Liver (tissue), 9 donors: ENCODE results near the gene ZBP1. TPM values are rescaled to one million over a fixed set of nuclear protein-coding genes. Genes with fewer than 3 reads are reported as not detected.
"Not testable (repeated sequence)": the region's sequence is repeated elsewhere in the genome, so short reads cannot be mapped to it uniquely, and the experiment has no call there.

Experiments used
- DNase-seq: peaks from one replicate; pipeline ENCODE4 v3.0.0-alpha.2; 2017; ENCODE audit warnings: low spot score
- H3K27ac ChIP-seq, 2 donors: one replicate each; pipeline ENCODE4 v1.7.0; 2013; ENCODE audit warnings: inconsistent platforms in 2 of 2, low read length in 2 of 2, control low read depth in 1 of 2, low read depth in 1 of 2, mild to moderate bottlenecking in 1 of 2
- H3K27me3 ChIP-seq, 4 donors: one replicate each; pipeline versions ENCODE4 v1.6.1 to v1.7.0; 2013; ENCODE audit warnings: low read length in 3 of 4, inconsistent platforms in 1 of 4, mild to moderate bottlenecking in 1 of 4, moderate library complexity in 1 of 4; ENCODE audit not compliant: control insufficient read depth in 4 of 4, insufficient read depth in 4 of 4
- H3K36me3 ChIP-seq, 4 donors: one replicate each; pipeline versions ENCODE4 v1.6.1 to v1.7.0; 2013; ENCODE audit warnings: low read length in 3 of 4, mild to moderate bottlenecking in 3 of 4, low read depth in 1 of 4, moderate library complexity in 1 of 4; ENCODE audit not compliant: control insufficient read depth in 4 of 4, insufficient read depth in 3 of 4
- H3K4me1 ChIP-seq, 4 donors: one replicate each; pipeline versions ENCODE4 v1.6.1 to v1.7.0; 2013; ENCODE audit warnings: low read length in 3 of 4, mild to moderate bottlenecking in 3 of 4, moderate library complexity in 1 of 4; ENCODE audit not compliant: control insufficient read depth in 4 of 4, insufficient read depth in 4 of 4
- H3K4me3 ChIP-seq, 3 donors: one replicate each; pipeline versions ENCODE4 v1.6.1 to v1.7.0; 2013; ENCODE audit warnings: low read length in 3 of 3, control low read depth in 1 of 3, low read depth in 1 of 3, mild to moderate bottlenecking in 1 of 3
- H3K9ac ChIP-seq, 2 donors: one replicate each; pipeline ENCODE4 v1.7.0; 2013; ENCODE audit warnings: low read length in 2 of 2, mild to moderate bottlenecking in 2 of 2, moderate library complexity in 2 of 2, control low read depth in 1 of 2, low read depth in 1 of 2
- H3K9me3 ChIP-seq, 4 donors: one replicate each; pipeline versions ENCODE4 v1.6.1 to v1.7.0; 2013; ENCODE audit warnings: low read length in 3 of 4; ENCODE audit not compliant: control insufficient read depth in 4 of 4
- ATF3 ChIP-seq: IDR thresholded peaks from 2 replicates; pipeline ENCODE4 v1.6.1; 2016; ENCODE audit warnings: antibody characterized with exemption
- EGR1 ChIP-seq, 2 donors: IDR thresholded peaks; 2 replicates each; pipeline ENCODE4 v1.6.1; 2016 to 2018; ENCODE audit warnings: antibody characterized with exemption in 2 of 2, low read depth in 2 of 2
- FOXA1 ChIP-seq: IDR thresholded peaks from 2 replicates; pipeline ENCODE4 v1.6.1; 2016; ENCODE audit warnings: antibody characterized with exemption
- FOXA2 ChIP-seq: IDR thresholded peaks from 2 replicates; pipeline ENCODE4 v1.6.1; 2016; ENCODE audit warnings: antibody characterized with exemption
- GABPA ChIP-seq, 2 donors: IDR thresholded peaks in 1 of 2; conservative IDR thresholded peaks in 1 of 2; 2 replicates each; pipeline ENCODE4 v1.6.1; 2016; ENCODE audit warnings: antibody characterized with exemption in 2 of 2, mild to moderate bottlenecking in 1 of 2, moderate library complexity in 1 of 2
- HNF4A ChIP-seq, 2 donors: conservative IDR thresholded peaks; 2 replicates each; pipeline ENCODE4 v1.6.1; 2016; ENCODE audit warnings: antibody characterized with exemption in 2 of 2, mild to moderate bottlenecking in 2 of 2
- JUND ChIP-seq, 2 donors: IDR thresholded peaks; 2 replicates each; pipeline ENCODE4 v1.6.1; 2016; ENCODE audit warnings: antibody characterized with exemption in 2 of 2
- RXRA ChIP-seq, 2 donors: IDR thresholded peaks; 2 replicates each; pipeline ENCODE4 v1.6.1; 2017 to 2018; ENCODE audit warnings: antibody characterized with exemption in 2 of 2, mild to moderate bottlenecking in 1 of 2
- TAF1 ChIP-seq: conservative IDR thresholded peaks from 2 replicates; pipeline ENCODE4 v1.6.1; 2016; ENCODE audit warnings: antibody characterized with exemption, mild to moderate bottlenecking
- YY1 ChIP-seq: IDR thresholded peaks from 2 replicates; pipeline ENCODE4 v1.6.1; 2016; ENCODE audit warnings: antibody characterized with exemption, mild to moderate bottlenecking
- ZBTB33 ChIP-seq: IDR thresholded peaks from 2 replicates; pipeline ENCODE4 v1.6.1; 2016; ENCODE audit warnings: antibody characterized with exemption
- WGBS: extraction: QIAGEN DNeasy Blood & Tissue Kit; methylation state at CpG from one replicate; pipeline ENCODE4 v1.1.7; 2013; 5-methylcytosine and 5-hydroxymethylcytosine counted together
- polyA plus RNA-seq, 2 donors: library from polyadenylated mRNA; stranded (reverse) in 1 of 2; unstranded in 1 of 2; fragments of 200-250 nt in 1 of 2; fragments of >200 nt in 1 of 2; fragmentation: Nextera tagmentation in 1 of 2; extraction: Ambion mirVana in 1 of 2; gene quantifications; one replicate each; pipeline versions ENCODE4 v1.2.1 to v1.2.3, GENCODE V29; 2013 to 2015
- total RNA-seq, 2 donors: library from RNA; depleted of rRNA; stranded (reverse); fragments of >200 nt; gene quantifications; one replicate each; pipeline ENCODE4 v1.2.3, GENCODE V29; 2014
- donor health status: healthy.
- donor health status: healthy.
- donor health status: healthy.
- donor health status: healthy.
- donor health status: healthy.

ZBP1 gene
- total and polyA plus RNA-seq, 4 donors = 0.06 to 0.42 (median 0.13) TPM

- H3K4me1 ChIP-seq = peaks cover 0 to 2% (median 0%) of the 10 kb centered on the region in 4 donors
- no peak for DNase-seq
- TF ChIP-seq GABPA (IDR thresholded peaks at IDR 0.05 in 1 of 2, conservative IDR thresholded peaks at IDR 0.05 in 1 of 2) (no peak), HNF4A (conservative IDR thresholded peaks at IDR 0.05) (no peak), FOXA2 (no peak), EGR1 (IDR thresholded peaks at IDR 0.05; ENCODE audit: low read depth in 2 of 2) (no peak), RXRA (IDR thresholded peaks at IDR 0.05) (no peak), ZBTB33 (no peak), JUND (IDR thresholded peaks at IDR 0.05) (no peak), ATF3 (no peak), YY1 (no peak), FOXA1 (no peak), TAF1 (no peak)
- no peaks in the 10 kb centered on the region for H3K36me3 ChIP-seq
- H3K27ac ChIP-seq = no peak overlapping the region
- peaks cover 0 to 6% (median 3%) of the 10 kb centered on the region in 4 donors for H3K9me3 ChIP-seq
- H3K9ac ChIP-seq = no peak overlapping the region
- H3K27me3 ChIP-seq = peaks cover 0 to 3% (median 0%) of the 10 kb centered on the region in 4 donors
- 59% methylated on average over 4 of the region's 4 CpGs for WGBS
- no peak overlapping the region for H3K4me3 ChIP-seq
Observed at GRCh38 chr20:57630061-57630460, 9.8 kb upstream of the ZBP1 start.

GRCh38 chr20:57629491-57629901, 9.3 kb upstream of the ZBP1 start:
- 69% methylated on average over 9 of the region's 9 CpGs for WGBS
- not testable (repeated sequence) for DNase-seq, H3K27ac ChIP-seq, H3K9ac ChIP-seq, H3K27me3 ChIP-seq, H3K36me3 ChIP-seq, H3K4me1 ChIP-seq, H3K4me3 ChIP-seq
- H3K9me3 ChIP-seq = peaks cover 0 to 12% (median 6%) of the 10 kb centered on the region in 4 donors

GRCh38 chr20:57628962-57629308, 8.7 kb upstream of the ZBP1 start:
- not testable (repeated sequence) for H3K27me3 ChIP-seq, H3K4me1 ChIP-seq, H3K36me3 ChIP-seq, DNase-seq, H3K4me3 ChIP-seq, H3K9ac ChIP-seq
- Histone ChIP-seq H3K9me3 (peaks cover 0 to 12% (median 7%) of the 10 kb centered on the region in 4 donors), H3K27ac (peak overlapping the region in 1 of 2 donors; percentile 65)
- 95% methylated on average over 12 of the region's 12 CpGs for WGBS
